HepG2 (cell line): ENCODE data around the gene MEF2D. TPM values are rescaled to one million over a fixed set of nuclear protein-coding genes. Genes with fewer than 3 reads are reported as not detected.

ENCODE experiments used
- ATAC-seq: fragments of 200-7000 bp; cut with Tn5 transposase; 3 replicates; pipeline ENCODE4 v1.9.1; 2020; ENCODE audit warnings: mild to moderate bottlenecking, moderate library complexity
- BruUV-seq: library from RNA; stranded (reverse); fragments of 400-500 nt; replicated peaks from 2 replicates; lab custom pipeline; 2021; lab: Mats Ljungman, UMichigan
- CTCF ChIA-PET: fragments of 300-600 bp; formaldehyde crosslinking; extraction: SDS; loops from one replicate; lab custom pipeline; 2021; ENCODE audit warnings: low total read pairs, inconsistent platforms, low intra/inter-chr PET ratio; lab: Yijun Ruan, JAX
- POLR2A ChIA-PET: fragments of 350-600 bp; sonication (Branson Sonifier 250); formaldehyde crosslinking; loops from one replicate; lab custom pipeline; 2020; ENCODE audit warnings: antibody characterized with exemption, inconsistent platforms; lab: Yijun Ruan, JAX
- DNase-seq: peaks from one replicate; pipeline ENCODE4 v3.0.0-alpha.2; 2015; ENCODE audit warnings: low spot score
- FAIRE-seq: peaks from 3 replicates; lab custom pipeline; 2011; peaks lifted over from hg19 to GRCh38; lab: Jason Lieb, UNC
- H2AFZ ChIP-seq: one replicate; pipeline ENCODE4 v1.6.1; 2011; ENCODE audit warnings: low read length, inconsistent platforms
- H3K27ac ChIP-seq: fragments of 300-600 bp; 3 replicates; pipeline ENCODE4 v1.8.0; 2011; ENCODE audit warnings: mixed run types, mild to moderate bottlenecking, mixed read lengths, low read length, inconsistent platforms; ENCODE audit not compliant: insufficient read depth; ENCODE audit errors: extremely low read length
- H3K27me3 ChIP-seq, 2 experiments: fragments of 200-600 bp in 1 of 2; 2 replicates in 1 of 2; 3 replicates in 1 of 2; pipeline versions ENCODE4 v1.6.0 to v1.8.0; 2011; ENCODE audit warnings: low read length in 2 of 2, mild to moderate bottlenecking in 2 of 2, moderate library complexity in 2 of 2, inconsistent platforms in 1 of 2; ENCODE audit not compliant: insufficient read depth in 2 of 2, control insufficient read depth in 1 of 2
- H3K36me3 ChIP-seq, 2 experiments: fragments of 200-600 bp in 1 of 2; replicated peaks in 1 of 2; 2 replicates in 1 of 2; 3 replicates in 1 of 2; pipeline versions ENCODE4 v1.5.1 to v1.8.0; 2011; ENCODE audit warnings: low read length in 2 of 2, inconsistent platforms in 1 of 2; ENCODE audit not compliant: insufficient read depth in 2 of 2, control insufficient read depth in 1 of 2
- H3K4me1 ChIP-seq: 2 replicates; pipeline ENCODE4 v1.5.1; 2012; ENCODE audit warnings: low read length, inconsistent platforms; ENCODE audit not compliant: insufficient read depth
- H3K4me2 ChIP-seq: 2 replicates; pipeline ENCODE4 v1.6.0; 2011; ENCODE audit warnings: low read depth, low read length, inconsistent platforms
- H3K4me3 ChIP-seq, 3 experiments: fragments of 200-600 bp in 1 of 3; sonication (generic), shearing (Covaris generic) in 1 of 3; replicated peaks in 1 of 3; 2 replicates each; pipeline ENCODE4 v1.5.1; 2011 to 2016; ENCODE audit warnings: low read length in 3 of 3, inconsistent platforms in 2 of 3, low read depth in 2 of 3, mild to moderate bottlenecking in 2 of 3, control low read depth in 1 of 3, mixed read lengths in 1 of 3; ENCODE audit not compliant: insufficient read depth in 1 of 3
- H3K79me2 ChIP-seq: one replicate; pipeline ENCODE4 v1.6.1; 2011; ENCODE audit warnings: low read length, inconsistent platforms; ENCODE audit not compliant: insufficient read depth
- H3K9ac ChIP-seq: 2 replicates; pipeline ENCODE4 v1.6.0; 2011; ENCODE audit warnings: mild to moderate bottlenecking, low read depth, low read length, inconsistent platforms; ENCODE audit not compliant: insufficient read depth
- H3K9me3 ChIP-seq: 2 replicates; pipeline ENCODE4 v1.5.1; 2012; ENCODE audit warnings: mild to moderate bottlenecking, low read length
- H4K20me1 ChIP-seq: 2 replicates; pipeline ENCODE4 v1.6.0; 2011; ENCODE audit warnings: inconsistent platforms, mild to moderate bottlenecking, low read length, moderate library complexity; ENCODE audit not compliant: insufficient read depth
- CAMTA2 ChIP-seq: sonication (generic); formaldehyde crosslinking; IDR thresholded peaks from 2 replicates; pipeline ENCODE4 v1.4.0; 2020; ENCODE audit warnings: mild to moderate bottlenecking, missing genetic modification reagents, borderline replicate concordance
- HIVEP1 ChIP-seq: sonication (generic); formaldehyde crosslinking; IDR thresholded peaks from 2 replicates; pipeline ENCODE4 v1.4.0; 2020; ENCODE audit warnings: mild to moderate bottlenecking, missing genetic modification reagents
- RXRA ChIP-seq: sonication (generic); formaldehyde crosslinking; IDR thresholded peaks from 2 replicates; pipeline ENCODE4 v1.5.1; 2020; ENCODE audit warnings: missing genetic modification reagents
- ZNF225 ChIP-seq: sonication (generic); formaldehyde crosslinking; IDR thresholded peaks from 2 replicates; pipeline ENCODE4 v1.4.0; 2020; ENCODE audit warnings: mild to moderate bottlenecking, missing genetic modification reagents
- ZNF33B ChIP-seq: sonication (generic); formaldehyde crosslinking; IDR thresholded peaks from 2 replicates; pipeline ENCODE4 v1.5.1; 2020; ENCODE audit warnings: mild to moderate bottlenecking, missing genetic modification reagents
- ZNF703 ChIP-seq: sonication (generic); formaldehyde crosslinking; IDR thresholded peaks from 2 replicates; pipeline ENCODE4 v1.5.1; 2020; ENCODE audit warnings: missing genetic modification reagents, mild to moderate bottlenecking, moderate library complexity, borderline replicate concordance
- ZNF724P ChIP-seq: sonication (generic); formaldehyde crosslinking; IDR thresholded peaks from 2 replicates; pipeline ENCODE4 v1.8.0; 2022; ENCODE audit warnings: missing genetic modification reagents, borderline replicate concordance
- ZNF766 ChIP-seq: sonication (generic); formaldehyde crosslinking; IDR thresholded peaks from 2 replicates; pipeline ENCODE4 v1.5.0; 2020; ENCODE audit warnings: missing genetic modification reagents, borderline replicate concordance
- WGBS: methylation state at CpG from one replicate; pipeline ENCODE4 v1.1.6; 2017; ENCODE audit warnings: low lambda C conversion rate; 5-methylcytosine and 5-hydroxymethylcytosine counted together
- in situ Hi-C: cut with HindIII; loops from 2 replicates; pipeline ENCODE4 v1.10.0; 2017; ENCODE audit warnings: low pct_unique_long_range_greater_than_20kb; ENCODE audit not compliant: extremely low pct_ligation_motif_present
- intact Hi-C: fragments of 100-400 bp; cut with micrococcal nuclease; formaldehyde crosslinking; loops from one replicate; pipeline ENCODE4 v1.10.0; 2022; ENCODE audit not compliant: unreplicated experiment
- polyA plus RNA-seq, 8 experiments: library from polyadenylated mRNA; depleted of rRNA in 3 of 8; stranded (reverse) in 7 of 8; unstranded in 1 of 8; fragments of >200 nt; fragmentation: Illumina TruSeq in 4 of 8; extraction: Trizol in 4 of 8; gene quantifications; 2 replicates each; pipeline versions ENCODE4 v1.2.1 to v1.2.3, GENCODE V29; 2011 to 2016; ENCODE audit warnings: low read depth in 4 of 8, missing spikeins in 1 of 8, mixed read lengths in 1 of 8; ENCODE audit not compliant: insufficient read depth in 1 of 8
- total RNA-seq, 5 experiments: library from RNA; depleted of rRNA; stranded (reverse); fragments of >200 nt; fragmentation: Illumina TruSeq; extraction: Trizol; gene quantifications; 2 replicates each; pipeline ENCODE4 v1.2.3, GENCODE V29; 2016; ENCODE audit warnings: low read depth in 1 of 5
- TF ChIP-seq, protein P1 (sequence below): sonication (generic); formaldehyde crosslinking; IDR thresholded peaks from 2 replicates; pipeline ENCODE4 v1.8.0; 2022; ENCODE audit warnings: missing genetic modification reagents, mild to moderate bottlenecking, borderline replicate concordance
- TF ChIP-seq, protein P2 (sequence below): sonication (generic); formaldehyde crosslinking; IDR thresholded peaks from 2 replicates; pipeline ENCODE4 v1.4.0; 2020; ENCODE audit warnings: missing genetic modification reagents
- TF ChIP-seq, protein P3 (sequence below): IDR thresholded peaks from 2 replicates; pipeline ENCODE4 v1.6.1; 2016; ENCODE audit warnings: low read depth, control low read depth

The MEF2D gene
- total and polyA plus RNA-seq, 2 of the 13 experiments (the other 11 are each of a cell fraction or from before 2014, with no cell fraction given), result 1.6 to 3.9 TPM

DNA sequence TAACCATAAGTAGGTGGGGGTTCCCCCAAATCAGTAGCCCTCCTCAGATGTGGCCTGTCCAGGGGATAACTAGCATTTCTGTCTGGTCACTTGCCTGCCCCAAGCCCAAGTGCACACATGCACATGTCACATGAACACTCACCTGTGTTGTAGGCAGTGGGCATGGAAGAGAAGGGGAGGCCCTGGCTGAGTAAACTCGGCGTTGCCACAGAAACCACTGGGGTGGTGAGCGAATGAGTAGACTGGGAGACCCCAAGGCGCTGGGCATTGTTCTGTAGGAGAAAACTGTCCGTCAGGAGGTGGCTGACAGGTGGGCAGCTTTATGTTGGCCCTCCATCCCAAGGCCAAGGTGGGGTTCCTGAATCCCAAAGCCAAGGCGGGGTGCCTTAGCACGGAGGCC lies 25.6 kb downstream of the MEF2D start:
- no peak for ATAC-seq
- Histone ChIP-seq H3K4me2 (no peak overlapping the region), H3K79me2 (no peaks in the 10 kb centered on the region), H3K36me3 (peaks cover 19 to 40% of the 10 kb centered on the region in 2 experiments; a peak in 4 of 5 replicates), H3K27ac (no peak overlapping the region), H3K27me3 (no peaks in the 10 kb centered on the region), H3K9me3 (no peaks in the 10 kb centered on the region), H3K9ac (no peak overlapping the region), H2AFZ (no peak overlapping the region), H4K20me1 (no peaks in the 10 kb centered on the region), H3K4me1 (peaks cover 75% of the 10 kb centered on the region), H3K4me3 (no peak overlapping the region)
- 100% methylated on average over 7 of the region's 7 CpGs for WGBS
- TF ChIP-seq RXRA (CRISPR knock-in tag) (no peak), ZNF225 (no peak)
- no peak for FAIRE-seq
- DNase-seq, result no peak
- in situ Hi-C loops (no loop called here), intact Hi-C loops (no loop called here)
- no TSS peak for BruUV-seq
- CTCF ChIA-PET, result no interaction called here
- POLR2A ChIA-PET, result no interaction called here

DNA sequence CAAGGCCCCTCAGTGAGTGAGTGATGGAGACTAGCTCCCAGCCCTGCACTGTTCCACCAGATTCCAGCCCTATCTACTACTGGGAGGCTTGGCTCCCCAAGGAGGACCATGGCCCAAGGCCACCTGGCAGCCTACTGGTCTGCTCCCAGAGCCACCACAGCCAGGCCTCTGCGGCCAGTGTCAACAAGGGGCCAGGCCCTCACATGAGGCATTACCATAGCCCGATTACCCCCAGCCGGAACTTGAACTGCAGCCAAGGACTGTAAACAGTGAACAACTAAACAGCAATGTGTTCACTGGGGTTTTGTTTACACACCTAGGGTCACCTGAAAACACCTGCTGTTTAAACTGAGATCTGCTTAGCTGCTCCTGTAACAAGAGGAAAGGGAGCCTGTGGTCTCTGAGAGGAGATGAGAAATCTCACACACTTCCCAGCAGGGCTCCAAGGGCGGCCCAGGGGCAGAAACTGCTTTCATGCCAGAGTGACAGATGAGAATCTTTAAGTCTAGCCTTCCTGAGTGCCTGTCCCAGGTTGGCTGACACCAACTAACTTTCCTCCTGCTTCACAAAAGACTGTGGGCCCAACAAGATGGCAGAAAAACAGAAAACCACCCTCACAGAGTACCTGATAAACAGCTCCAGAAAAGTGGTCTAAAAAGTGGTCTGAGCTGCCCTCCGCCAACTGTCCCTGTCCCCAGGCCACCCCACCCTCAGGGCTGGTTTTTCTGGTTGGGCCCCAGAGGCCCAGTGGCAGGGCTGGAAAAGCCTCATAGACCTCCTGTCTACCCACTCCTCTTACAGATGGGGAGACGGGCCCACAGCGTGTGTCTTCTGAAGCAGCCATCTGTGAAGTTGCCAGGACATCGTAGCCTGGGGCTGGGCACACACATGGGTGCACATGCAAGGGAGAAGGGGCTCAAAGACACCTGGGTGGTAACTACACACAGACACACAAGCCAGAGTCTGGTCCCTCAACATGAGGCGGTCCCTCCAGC lies 28.8 kb downstream of the MEF2D start:
- peak overlapping the region; percentile 51 for H3K4me2 ChIP-seq
- POLR2A ChIA-PET, result interaction anchor here (0.6 to 3.4 kb wide), 7 partner anchors 9 to 85 kb away, joined by 3 to 19 read pairs (median 5); partner anchors contain the start of gene MEF2D
- TF ChIP-seq HIVEP1 (CRISPR knock-in tag) (peak; percentile 87), ZNF33B (CRISPR knock-in tag) (no peak), CAMTA2 (CRISPR knock-in tag) (no peak), ZNF766 (CRISPR knock-in tag) (no peak), ZNF724P (CRISPR knock-in tag) (peak; percentile 87; the same call in 1 of the 2 replicates), ZNF703 (peak; percentile 83; the same call in 1 of the 2 replicates)
- TF ChIP-seq, protein P1, sequence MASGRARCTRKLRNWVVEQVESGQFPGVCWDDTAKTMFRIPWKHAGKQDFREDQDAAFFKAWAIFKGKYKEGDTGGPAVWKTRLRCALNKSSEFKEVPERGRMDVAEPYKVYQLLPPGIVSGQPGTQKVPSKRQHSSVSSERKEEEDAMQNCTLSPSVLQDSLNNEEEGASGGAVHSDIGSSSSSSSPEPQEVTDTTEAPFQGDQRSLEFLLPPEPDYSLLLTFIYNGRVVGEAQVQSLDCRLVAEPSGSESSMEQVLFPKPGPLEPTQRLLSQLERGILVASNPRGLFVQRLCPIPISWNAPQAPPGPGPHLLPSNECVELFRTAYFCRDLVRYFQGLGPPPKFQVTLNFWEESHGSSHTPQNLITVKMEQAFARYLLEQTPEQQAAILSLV (CRISPR knock-in tag), result peak; percentile 96
- TF ChIP-seq, protein P2, sequence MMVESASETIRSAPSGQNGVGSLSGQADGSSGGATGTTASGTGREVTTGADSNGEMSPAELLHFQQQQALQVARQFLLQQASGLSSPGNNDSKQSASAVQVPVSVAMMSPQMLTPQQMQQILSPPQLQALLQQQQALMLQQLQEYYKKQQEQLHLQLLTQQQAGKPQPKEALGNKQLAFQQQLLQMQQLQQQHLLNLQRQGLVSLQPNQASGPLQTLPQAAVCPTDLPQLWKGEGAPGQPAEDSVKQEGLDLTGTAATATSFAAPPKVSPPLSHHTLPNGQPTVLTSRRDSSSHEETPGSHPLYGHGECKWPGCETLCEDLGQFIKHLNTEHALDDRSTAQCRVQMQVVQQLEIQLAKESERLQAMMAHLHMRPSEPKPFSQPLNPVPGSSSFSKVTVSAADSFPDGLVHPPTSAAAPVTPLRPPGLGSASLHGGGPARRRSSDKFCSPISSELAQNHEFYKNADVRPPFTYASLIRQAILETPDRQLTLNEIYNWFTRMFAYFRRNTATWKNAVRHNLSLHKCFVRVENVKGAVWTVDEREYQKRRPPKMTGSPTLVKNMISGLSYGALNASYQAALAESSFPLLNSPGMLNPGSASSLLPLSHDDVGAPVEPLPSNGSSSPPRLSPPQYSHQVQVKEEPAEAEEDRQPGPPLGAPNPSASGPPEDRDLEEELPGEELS (CRISPR knock-in tag), result peak; percentile 100
- TF ChIP-seq, protein P3, sequence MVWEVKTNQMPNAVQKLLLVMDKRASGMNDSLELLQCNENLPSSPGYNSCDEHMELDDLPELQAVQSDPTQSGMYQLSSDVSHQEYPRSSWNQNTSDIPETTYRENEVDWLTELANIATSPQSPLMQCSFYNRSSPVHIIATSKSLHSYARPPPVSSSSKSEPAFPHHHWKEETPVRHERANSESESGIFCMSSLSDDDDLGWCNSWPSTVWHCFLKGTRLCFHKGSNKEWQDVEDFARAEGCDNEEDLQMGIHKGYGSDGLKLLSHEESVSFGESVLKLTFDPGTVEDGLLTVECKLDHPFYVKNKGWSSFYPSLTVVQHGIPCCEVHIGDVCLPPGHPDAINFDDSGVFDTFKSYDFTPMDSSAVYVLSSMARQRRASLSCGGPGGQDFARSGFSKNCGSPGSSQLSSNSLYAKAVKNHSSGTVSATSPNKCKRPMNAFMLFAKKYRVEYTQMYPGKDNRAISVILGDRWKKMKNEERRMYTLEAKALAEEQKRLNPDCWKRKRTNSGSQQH (CRISPR knock-in tag), result no peak

More for the DNA sequence above, 28.8 kb downstream of the MEF2D start:
- CTCF ChIA-PET, result no interaction called here
- no peaks in the 10 kb centered on the region for H4K20me1 ChIP-seq
- no peaks in the 10 kb centered on the region for H3K27me3 ChIP-seq
- peak overlapping the region in 1 of 3 experiments; percentile 21; a peak in 1 of 6 replicates for H3K4me3 ChIP-seq
- peak; percentile 97 for FAIRE-seq
- WGBS, result 59% methylated on average over 6 of the region's 9 CpGs
- peak overlapping the region; percentile 77 for H3K27ac ChIP-seq
- peak; percentile 94 for ATAC-seq
- peaks cover 10 to 34% of the 10 kb centered on the region in 2 experiments; a peak in 4 of 5 replicates for H3K36me3 ChIP-seq
- in situ Hi-C loops (no loop called here), intact Hi-C loops (loop anchor here (1.0 to 2.0 kb wide), 2 partner anchors 14 to 33 kb away; no protein-coding TSS in a partner anchor)
- peak overlapping the region; percentile 45 for H3K9ac ChIP-seq
- no peak overlapping the region for H2AFZ ChIP-seq
- no peaks in the 10 kb centered on the region for H3K9me3 ChIP-seq
- H3K79me2 ChIP-seq, result no peaks in the 10 kb centered on the region
- BruUV-seq, result no TSS peak
- peak; percentile 97 for DNase-seq
- H3K4me1 ChIP-seq, result peaks cover 65% of the 10 kb centered on the region
